HG02981 (cell line): ENCODE measurements around the gene PUSL1.
A peak's percentile ranks its signal among the peaks of the same experiment; 100 is the strongest.

ENCODE experiments used
- ATAC-seq: cut with Tn5 transposase; IDR thresholded peaks from one replicate; pipeline ENCODE4 v1.9.1; 2021; ENCODE audit warnings: mild to moderate bottlenecking, moderate library complexity; ENCODE audit not compliant: unreplicated experiment

The PUSL1 gene

GRCh38 chr1:1307923-1308755 lies at the start of gene PUSL1, which contains the start of gene ACAP3:
PUSL1 (plus strand) TSS chr1:1308597; CDS start chr1:1308644, 47 bp downstream.
ACAP3 (minus strand) TSS chr1:1307930; CDS start chr1:1307815, 115 bp downstream.
- ATAC-seq: peak; percentile 53

- ATAC-seq: no peak
Measured at GRCh38 chr1:1259119-1259488, 49.3 kb upstream of the PUSL1 start.

- ATAC-seq: no peak
Measured at GRCh38 chr1:1259540-1259939, 48.9 kb upstream of the PUSL1 start.

GRCh38 chr1:1259951-1260600 lies 48.3 kb upstream of the PUSL1 start:
- no peak for ATAC-seq

- no peak for ATAC-seq
Measured at GRCh38 chr1:1260843-1261560, 47.4 kb upstream of the PUSL1 start.

- no peak for ATAC-seq
Measured at GRCh38 chr1:1262071-1262470, 46.3 kb upstream of the PUSL1 start.

- no peak for ATAC-seq
Measured at GRCh38 chr1:1262758-1263157, 45.6 kb upstream of the PUSL1 start.

GRCh38 chr1:1264026-1264425 lies 44.4 kb upstream of the PUSL1 start:
- no peak for ATAC-seq

- no peak for ATAC-seq
Measured at GRCh38 chr1:1264868-1265272, 43.5 kb upstream of the PUSL1 start.

GRCh38 chr1:1267488-1268283 lies 40.7 kb upstream of the PUSL1 start:
- no peak for ATAC-seq

- no peak for ATAC-seq
Measured at GRCh38 chr1:1268284-1268682, 40.1 kb upstream of the PUSL1 start.

- no peak for ATAC-seq
Measured at GRCh38 chr1:1270813-1271212, 37.6 kb upstream of the PUSL1 start.

- no peak for ATAC-seq
Measured at GRCh38 chr1:1272341-1273208, 35.8 kb upstream of the PUSL1 start.

GRCh38 chr1:1273209-1273511 lies 35.2 kb upstream of the PUSL1 start:
- ATAC-seq: no peak

GRCh38 chr1:1273512-1274298 lies 34.7 kb upstream of the PUSL1 start, which contains the start of gene UBE2J2:
UBE2J2 (minus strand) TSS chr1:1273854; CDS start chr1:1267992, 5,862 bp downstream.
- ATAC-seq: peak; percentile 79

- no peak for ATAC-seq
Measured at GRCh38 chr1:1274299-1274930, 34.0 kb upstream of the PUSL1 start.

GRCh38 chr1:1274931-1275431 lies 33.4 kb upstream of the PUSL1 start:
- ATAC-seq: no peak

GRCh38 chr1:1275836-1276235 lies 32.6 kb upstream of the PUSL1 start:
- no peak for ATAC-seq
